ENCODE measurements around the gene HOPX. TPM values are rescaled to one million over a fixed set of nuclear protein-coding genes. Genes with fewer than 3 reads are reported as not detected.

Gene HOPX
- total and polyA plus RNA-seq, 4 donors: 144 to 792 (median 590) TPM

GRCh38 chr4:56665781-56666180 is 15.3 kb downstream of the HOPX start:
- WGBS, 2 donors: 26 to 66% methylated on average over 5 of the region's 5 CpGs
- ATAC-seq (ENCODE audit: insufficient read depth, low FRiP score): no peak

GRCh38 chr4:56662782-56663468 is 18.2 kb downstream of the HOPX start:
- ATAC-seq (ENCODE audit: insufficient read depth, low FRiP score): no peak

More at GRCh38 chr4:56665781-56666180, 15.3 kb downstream of the HOPX start:
- no peaks in the 10 kb centered on the region for H3K27me3 ChIP-seq (ENCODE audit: control insufficient read depth in 3 of 3, insufficient read depth in 3 of 3, low read length in 2 of 3)
- no peak overlapping the region for H3K27ac ChIP-seq (ENCODE audit: low read depth in 1 of 2, low read length in 1 of 2)
- no peak for TF ChIP-seq CTCF (IDR thresholded peaks at IDR 0.05; ENCODE audit: control extremely low read depth, extremely low read depth)
- H3K4me1 ChIP-seq (ENCODE audit: control insufficient read depth in 5 of 5, insufficient read depth in 5 of 5, low read length in 5 of 5): peaks cover 0 to 4% (median 0%) of the 10 kb centered on the region in 5 donors
- DNase-seq: no peak
- no peak overlapping the region for H3K9ac ChIP-seq (ENCODE audit: insufficient read depth in 1 of 2, low read length in 2 of 2)
- no peak overlapping the region for H3K4me3 ChIP-seq
- H3K9me3 ChIP-seq (ENCODE audit: control insufficient read depth in 4 of 4, insufficient read depth in 3 of 4, low read length in 3 of 4): no peaks in the 10 kb centered on the region
- no peaks in the 10 kb centered on the region for H3K36me3 ChIP-seq (ENCODE audit: control insufficient read depth in 4 of 4, insufficient read depth in 4 of 4, low read length in 4 of 4)

GRCh38 chr4:56659946-56660345 is 21.1 kb downstream of the HOPX start:
- H3K27ac ChIP-seq (ENCODE audit: low read depth in 1 of 2, low read length in 1 of 2): no peak overlapping the region
- H3K9me3 ChIP-seq (ENCODE audit: control insufficient read depth in 4 of 4, insufficient read depth in 3 of 4, low read length in 3 of 4): no peaks in the 10 kb centered on the region
- no peak for ATAC-seq (ENCODE audit: insufficient read depth, low FRiP score)
- WGBS, 2 donors: 86 to 99% methylated on average over 1 of the region's 1 CpG
- H3K36me3 ChIP-seq (ENCODE audit: control insufficient read depth in 4 of 4, insufficient read depth in 4 of 4, low read length in 4 of 4): peaks cover 0 to 4% (median 0%) of the 10 kb centered on the region in 4 donors
- no peak for TF ChIP-seq CTCF (IDR thresholded peaks at IDR 0.05; ENCODE audit: control extremely low read depth, extremely low read depth)
- H3K4me3 ChIP-seq: no peak overlapping the region
- peaks cover 0 to 15% (median 13%) of the 10 kb centered on the region in 3 donors for H3K27me3 ChIP-seq (ENCODE audit: control insufficient read depth in 3 of 3, insufficient read depth in 3 of 3, low read length in 2 of 3)
- H3K4me1 ChIP-seq (ENCODE audit: control insufficient read depth in 5 of 5, insufficient read depth in 5 of 5, low read length in 5 of 5): peaks cover 0 to 16% (median 0%) of the 10 kb centered on the region in 5 donors
- H3K9ac ChIP-seq (ENCODE audit: insufficient read depth in 1 of 2, low read length in 2 of 2): no peak overlapping the region
- no peak for DNase-seq

More at GRCh38 chr4:56662782-56663468, 18.2 kb downstream of the HOPX start:
- WGBS, 2 donors: 69 to 86% methylated on average over 3 of the region's 3 CpGs
- no peak for TF ChIP-seq CTCF (IDR thresholded peaks at IDR 0.05; ENCODE audit: control extremely low read depth, extremely low read depth)
- Histone ChIP-seq H3K27ac (ENCODE audit: low read depth in 1 of 2, low read length in 1 of 2) (no peak overlapping the region), H3K4me1 (ENCODE audit: control insufficient read depth in 5 of 5, insufficient read depth in 5 of 5, low read length in 5 of 5) (peaks cover 0 to 4% (median 0%) of the 10 kb centered on the region in 5 donors), H3K9me3 (ENCODE audit: control insufficient read depth in 4 of 4, insufficient read depth in 3 of 4, low read length in 3 of 4) (no peaks in the 10 kb centered on the region), H3K36me3 (ENCODE audit: control insufficient read depth in 4 of 4, insufficient read depth in 4 of 4, low read length in 4 of 4) (no peaks in the 10 kb centered on the region), H3K4me3 (no peak overlapping the region), H3K9ac (ENCODE audit: insufficient read depth in 1 of 2, low read length in 2 of 2) (no peak overlapping the region), H3K27me3 (ENCODE audit: control insufficient read depth in 3 of 3, insufficient read depth in 3 of 3, low read length in 2 of 3) (peaks cover 0 to under 1% (median 0%) of the 10 kb centered on the region in 3 donors)
- no peak for DNase-seq
